ENCODE data around the gene PROSER2.

PROSER2 gene

GRCh38 chr10:11810973-11811372 lies 12.2 kb upstream of the PROSER2 start:
- Histone ChIP-seq H4K91ac (ENCODE audit: low read depth, low read length) (no peak overlapping the region), H3K79me2 (ENCODE audit: control insufficient read depth, insufficient read depth, low read length, poor library complexity) (no peaks in the 10 kb centered on the region), H2AK5ac (ENCODE audit: low read length) (no peak overlapping the region), H3K4me2 (ENCODE audit: low read length) (no peak overlapping the region), H3K4me1 (ENCODE audit: control insufficient read depth in 1 of 2, insufficient read depth in 2 of 2, low read length in 2 of 2) (peaks cover 0 to 2% of the 10 kb centered on the region in 2 experiments), H3K79me1 (ENCODE audit: low read length) (no peaks in the 10 kb centered on the region), H3K4me3 (ENCODE audit: low read depth, low read length) (no peak overlapping the region), H2BK12ac (ENCODE audit: low read length) (no peak overlapping the region), H3K36me3 (ENCODE audit: control insufficient read depth in 1 of 2, insufficient read depth in 2 of 2, low read length in 2 of 2) (no peaks in the 10 kb centered on the region), H3K9ac (ENCODE audit: low read length) (no peak overlapping the region), H3K18ac (ENCODE audit: low read length) (no peak overlapping the region), H3K23ac (ENCODE audit: low read length) (no peak overlapping the region), H3K27me3 (ENCODE audit: insufficient read depth, low read length) (no peaks in the 10 kb centered on the region), H3K27ac (ENCODE audit: low read depth, low read length) (no peak overlapping the region), H2BK120ac (ENCODE audit: insufficient read depth, low read length, poor library complexity) (no peak overlapping the region), H2BK5ac (ENCODE audit: low read depth, low read length, poor library complexity) (no peak overlapping the region), H4K8ac (ENCODE audit: low read depth, low read length) (no peak overlapping the region), H3K9me3 (ENCODE audit: insufficient read depth, low read depth, low read length) (no peaks in the 10 kb centered on the region), H3K4ac (ENCODE audit: low read depth, low read length) (no peak overlapping the region), H2AFZ (ENCODE audit: insufficient read depth, low read length, poor library complexity) (no peak overlapping the region), H4K12ac (ENCODE audit: low read depth, low read length) (no peak overlapping the region), H3K14ac (ENCODE audit: low read length) (no peak overlapping the region)
- no peak for DNase-seq
- no CpG with 5 or more reads among the region's 6 CpGs for WGBS (ENCODE audit: extremely low coverage, insufficient coverage, insufficient read length)

GRCh38 chr10:11813177-11813576 lies 10.0 kb upstream of the PROSER2 start:
- H3K9ac ChIP-seq (ENCODE audit: low read length) = no peak overlapping the region
- H4K8ac ChIP-seq (ENCODE audit: low read depth, low read length) = no peak overlapping the region
- H2AK5ac ChIP-seq (ENCODE audit: low read length) = no peak overlapping the region
- H3K79me2 ChIP-seq (ENCODE audit: control insufficient read depth, insufficient read depth, low read length, poor library complexity) = no peaks in the 10 kb centered on the region
- no peak overlapping the region for H3K4ac ChIP-seq (ENCODE audit: low read depth, low read length)
- H3K14ac ChIP-seq (ENCODE audit: low read length) = no peak overlapping the region
- no peaks in the 10 kb centered on the region for H3K27me3 ChIP-seq (ENCODE audit: insufficient read depth, low read length)
- H3K27ac ChIP-seq (ENCODE audit: low read depth, low read length) = no peak overlapping the region
- no peaks in the 10 kb centered on the region for H3K9me3 ChIP-seq (ENCODE audit: insufficient read depth, low read depth, low read length)
- no peak overlapping the region for H2BK12ac ChIP-seq (ENCODE audit: low read length)
- no peak overlapping the region for H3K4me2 ChIP-seq (ENCODE audit: low read length)
- H3K23ac ChIP-seq (ENCODE audit: low read length) = no peak overlapping the region
- H3K36me3 ChIP-seq (ENCODE audit: control insufficient read depth in 1 of 2, insufficient read depth in 2 of 2, low read length in 2 of 2) = no peaks in the 10 kb centered on the region
- peaks cover 0 to 2% of the 10 kb centered on the region in 2 experiments for H3K4me1 ChIP-seq (ENCODE audit: control insufficient read depth in 1 of 2, insufficient read depth in 2 of 2, low read length in 2 of 2)
- no peak overlapping the region for H4K12ac ChIP-seq (ENCODE audit: low read depth, low read length)
- no peak overlapping the region for H2BK120ac ChIP-seq (ENCODE audit: insufficient read depth, low read length, poor library complexity)
- H3K18ac ChIP-seq (ENCODE audit: low read length) = no peak overlapping the region
- WGBS (ENCODE audit: extremely low coverage, insufficient coverage, insufficient read length) = no CpG with 5 or more reads among the region's 7 CpGs
- no peak overlapping the region for H2AFZ ChIP-seq (ENCODE audit: insufficient read depth, low read length, poor library complexity)
- no peak overlapping the region for H3K4me3 ChIP-seq (ENCODE audit: low read depth, low read length)
- no peak for DNase-seq
- H3K79me1 ChIP-seq (ENCODE audit: low read length) = no peaks in the 10 kb centered on the region
- H4K91ac ChIP-seq (ENCODE audit: low read depth, low read length) = no peak overlapping the region
- no peak overlapping the region for H2BK5ac ChIP-seq (ENCODE audit: low read depth, low read length, poor library complexity)

- DNase-seq = no peak
- H3K18ac ChIP-seq (ENCODE audit: low read length) = no peak overlapping the region
- WGBS (ENCODE audit: extremely low coverage, insufficient coverage, insufficient read length) = no CpG with 5 or more reads among the region's 13 CpGs
- H3K14ac ChIP-seq (ENCODE audit: low read length) = no peak overlapping the region
- no peak overlapping the region for H3K9ac ChIP-seq (ENCODE audit: low read length)
- no peak overlapping the region for H2BK12ac ChIP-seq (ENCODE audit: low read length)
- H4K8ac ChIP-seq (ENCODE audit: low read depth, low read length) = no peak overlapping the region
- H3K4me1 ChIP-seq (ENCODE audit: control insufficient read depth in 1 of 2, insufficient read depth in 2 of 2, low read length in 2 of 2) = peaks cover 0 to 2% of the 10 kb centered on the region in 2 experiments
- no peaks in the 10 kb centered on the region for H3K79me2 ChIP-seq (ENCODE audit: control insufficient read depth, insufficient read depth, low read length, poor library complexity)
- H3K4me3 ChIP-seq (ENCODE audit: low read depth, low read length) = no peak overlapping the region
- no peak overlapping the region for H2AK5ac ChIP-seq (ENCODE audit: low read length)
- no peaks in the 10 kb centered on the region for H3K27me3 ChIP-seq (ENCODE audit: insufficient read depth, low read length)
- H2AFZ ChIP-seq (ENCODE audit: insufficient read depth, low read length, poor library complexity) = no peak overlapping the region
- no peaks in the 10 kb centered on the region for H3K36me3 ChIP-seq (ENCODE audit: control insufficient read depth in 1 of 2, insufficient read depth in 2 of 2, low read length in 2 of 2)
- no peak overlapping the region for H2BK120ac ChIP-seq (ENCODE audit: insufficient read depth, low read length, poor library complexity)
- no peak overlapping the region for H3K4me2 ChIP-seq (ENCODE audit: low read length)
- H4K12ac ChIP-seq (ENCODE audit: low read depth, low read length) = no peak overlapping the region
- H3K4ac ChIP-seq (ENCODE audit: low read depth, low read length) = no peak overlapping the region
- no peak overlapping the region for H3K23ac ChIP-seq (ENCODE audit: low read length)
- H3K27ac ChIP-seq (ENCODE audit: low read depth, low read length) = no peak overlapping the region
- no peaks in the 10 kb centered on the region for H3K9me3 ChIP-seq (ENCODE audit: insufficient read depth, low read depth, low read length)
- H4K91ac ChIP-seq (ENCODE audit: low read depth, low read length) = no peak overlapping the region
- H2BK5ac ChIP-seq (ENCODE audit: low read depth, low read length, poor library complexity) = no peak overlapping the region
- no peaks in the 10 kb centered on the region for H3K79me1 ChIP-seq (ENCODE audit: low read length)
These were observed 9.1 kb upstream of the PROSER2 start for GRCh38 chr10:11813855-11814567.

GRCh38 chr10:11819027-11819426 lies 4.1 kb upstream of the PROSER2 start:
- Histone ChIP-seq H2BK5ac (ENCODE audit: low read depth, low read length, poor library complexity) (no peak overlapping the region), H4K12ac (ENCODE audit: low read depth, low read length) (no peak overlapping the region), H3K27ac (ENCODE audit: low read depth, low read length) (no peak overlapping the region), H4K8ac (ENCODE audit: low read depth, low read length) (no peak overlapping the region), H3K18ac (ENCODE audit: low read length) (no peak overlapping the region), H3K27me3 (ENCODE audit: insufficient read depth, low read length) (no peaks in the 10 kb centered on the region), H3K23ac (ENCODE audit: low read length) (no peak overlapping the region), H3K14ac (ENCODE audit: low read length) (no peak overlapping the region), H3K36me3 (ENCODE audit: control insufficient read depth in 1 of 2, insufficient read depth in 2 of 2, low read length in 2 of 2) (no peaks in the 10 kb centered on the region), H4K91ac (ENCODE audit: low read depth, low read length) (no peak overlapping the region), H3K9ac (ENCODE audit: low read length) (no peak overlapping the region), H3K79me1 (ENCODE audit: low read length) (peaks cover 8% of the 10 kb centered on the region), H2BK12ac (ENCODE audit: low read length) (no peak overlapping the region), H2AK5ac (ENCODE audit: low read length) (no peak overlapping the region), H2AFZ (ENCODE audit: insufficient read depth, low read length, poor library complexity) (no peak overlapping the region), H3K4me2 (ENCODE audit: low read length) (no peak overlapping the region), H3K4ac (ENCODE audit: low read depth, low read length) (no peak overlapping the region), H3K4me3 (ENCODE audit: low read depth, low read length) (no peak overlapping the region), H3K9me3 (ENCODE audit: insufficient read depth, low read depth, low read length) (no peaks in the 10 kb centered on the region), H2BK120ac (ENCODE audit: insufficient read depth, low read length, poor library complexity) (no peak overlapping the region), H3K4me1 (ENCODE audit: control insufficient read depth in 1 of 2, insufficient read depth in 2 of 2, low read length in 2 of 2) (no peaks in the 10 kb centered on the region), H3K79me2 (ENCODE audit: control insufficient read depth, insufficient read depth, low read length, poor library complexity) (peaks cover 6% of the 10 kb centered on the region)
- peak; percentile 31 to 47 for DNase-seq
- WGBS (ENCODE audit: extremely low coverage, insufficient coverage, insufficient read length) = no CpG with 5 or more reads among the region's 3 CpGs

Measured in trophoblast cell (in vitro differentiated cells and primary cell).